H1 (cell line): ENCODE data around the gene NEURL2. TPM values are rescaled to one million over a fixed set of nuclear protein-coding genes. Genes with fewer than 3 reads are reported as not detected.

Experiments
- CTCF ChIA-PET: fragments of 300-600 bp; sonication (Branson Sonifier 250); formaldehyde crosslinking; loops from one replicate; lab custom pipeline; 2021; ENCODE audit not compliant: partially characterized antibody; lab: Charles Lee
- POLR2A ChIA-PET: fragments of 300-600 bp; sonication (Branson Sonifier 250); formaldehyde crosslinking; loops from one replicate; lab custom pipeline; 2021; ENCODE audit warnings: inconsistent platforms; ENCODE audit not compliant: partially characterized antibody; lab: Charles Lee
- DNase-seq, 2 experiments: peaks; one replicate each; pipeline versions ENCODE4 v3.0.0 to v3.0.0-alpha.2; 2010 to 2022; ENCODE audit warnings: low spot score in 2 of 2, low read depth in 1 of 2, mixed read lengths in 1 of 2
- FAIRE-seq: peaks from 2 replicates; lab custom pipeline; 2011; peaks lifted over from hg19 to GRCh38; lab: Jason Lieb, UNC
- H2AFZ ChIP-seq: 2 replicates; pipeline ENCODE4 v1.8.1; 2012; ENCODE audit warnings: low read length, inconsistent platforms
- H2AK5ac ChIP-seq: 2 replicates; pipeline ENCODE4 v1.6.1; 2013; ENCODE audit warnings: low read depth, low read length
- H2BK120ac ChIP-seq: replicated peaks from 2 replicates; pipeline ENCODE3; 2013; ENCODE audit warnings: low read depth, low read length, inconsistent platforms
- H2BK12ac ChIP-seq: 2 replicates; pipeline ENCODE4 v1.6.1; 2013; ENCODE audit warnings: low read depth, low read length
- H2BK15ac ChIP-seq: 2 replicates; pipeline ENCODE4 v1.6.1; 2013; ENCODE audit warnings: low read length
- H2BK20ac ChIP-seq: 2 replicates; pipeline ENCODE4 v1.6.1; 2013; ENCODE audit warnings: low read length
- H2BK5ac ChIP-seq: 2 replicates; pipeline ENCODE4 v1.6.1; 2013; ENCODE audit warnings: low read depth, low read length
- H3K14ac ChIP-seq: 2 replicates; pipeline ENCODE4 v1.6.1; 2013; ENCODE audit warnings: inconsistent platforms; ENCODE audit not compliant: insufficient read length
- H3K18ac ChIP-seq: 2 replicates; pipeline ENCODE4 v1.6.1; 2013; ENCODE audit warnings: low read length; ENCODE audit errors: extremely low read depth
- H3K23ac ChIP-seq: 2 replicates; pipeline ENCODE4 v1.6.1; 2013; ENCODE audit warnings: inconsistent platforms; ENCODE audit not compliant: insufficient read length
- H3K23me2 ChIP-seq: 2 replicates; pipeline ENCODE4 v1.6.1; 2013; ENCODE audit warnings: low read depth, low read length
- H3K27ac ChIP-seq: 2 replicates; pipeline ENCODE4 v1.6.1; 2011; ENCODE audit warnings: low read depth, low read length, inconsistent platforms
- H3K27me3 ChIP-seq, 4 experiments: replicated peaks in 1 of 4; 1 replicate in 1 of 4; 2 replicates in 3 of 4; pipeline versions ENCODE4 v1.6.1 to v1.8.1; 2011 to 2013; ENCODE audit warnings: low read length in 3 of 4, mild to moderate bottlenecking in 3 of 4, inconsistent platforms in 2 of 4, mixed read lengths in 2 of 4, moderate library complexity in 1 of 4; ENCODE audit not compliant: control insufficient read depth in 3 of 4, insufficient read depth in 3 of 4; ENCODE audit errors: extremely low read depth in 1 of 4
- H3K36me3 ChIP-seq, 4 experiments: 2 replicates each; pipeline versions ENCODE4 v1.6.1 to v1.8.1; 2011 to 2013; ENCODE audit warnings: mild to moderate bottlenecking in 4 of 4, low read length in 3 of 4, moderate library complexity in 2 of 4, control low read depth in 1 of 4, inconsistent platforms in 1 of 4; ENCODE audit not compliant: insufficient read depth in 4 of 4, control insufficient read depth in 2 of 4
- H3K4ac ChIP-seq: replicated peaks from 2 replicates; pipeline ENCODE3; 2013; ENCODE audit warnings: low read length, low read depth, mixed read lengths, inconsistent platforms; ENCODE audit not compliant: insufficient read length
- H3K4me1 ChIP-seq, 4 experiments: replicated peaks in 1 of 4; 1 replicate in 1 of 4; 2 replicates in 3 of 4; pipeline versions ENCODE4 v1.6.1 to v1.8.1; 2011 to 2013; ENCODE audit warnings: low read length in 3 of 4, inconsistent platforms in 2 of 4, mixed read lengths in 1 of 4; ENCODE audit not compliant: insufficient read depth in 4 of 4, control insufficient read depth in 3 of 4
- H3K4me2 ChIP-seq, 2 experiments: 2 replicates each; pipeline versions ENCODE4 v1.6.1 to v1.8.1; 2011 to 2013; ENCODE audit warnings: low read depth in 2 of 2, low read length in 2 of 2, control low read depth in 1 of 2, inconsistent platforms in 1 of 2, mild to moderate bottlenecking in 1 of 2; ENCODE audit not compliant: insufficient read depth in 1 of 2
- H3K4me3 ChIP-seq, 4 experiments: fragments of 200-600, 300-600 bp in 1 of 4; sonication (generic), shearing (Covaris generic), sonication (Bioruptor Twin) in 1 of 4; 2 replicates each; pipeline versions ENCODE4 v1.5.1 to v1.8.1; 2011 to 2016; ENCODE audit warnings: low read length in 4 of 4, low read depth in 3 of 4, control low read depth in 2 of 4, inconsistent platforms in 2 of 4, mild to moderate bottlenecking in 2 of 4, mixed read lengths in 1 of 4, moderate library complexity in 1 of 4; ENCODE audit not compliant: insufficient read depth in 2 of 4; ENCODE audit errors: extremely low read depth in 1 of 4
- H3K56ac ChIP-seq: replicated peaks from 2 replicates; pipeline ENCODE3; 2013; ENCODE audit warnings: low read depth, mild to moderate bottlenecking, mixed read lengths, low read length, inconsistent platforms; ENCODE audit not compliant: insufficient read length
- H3K79me1 ChIP-seq: 2 replicates; pipeline ENCODE4 v1.6.1; 2013; ENCODE audit warnings: low read depth, low read length, control low read depth
- H3K79me2 ChIP-seq, 2 experiments: 2 replicates each; pipeline versions ENCODE4 v1.6.1 to v1.8.1; 2012 to 2013; ENCODE audit warnings: low read length in 2 of 2, mild to moderate bottlenecking in 2 of 2, inconsistent platforms in 1 of 2; ENCODE audit not compliant: insufficient read depth in 2 of 2, control insufficient read depth in 1 of 2
- H3K9ac ChIP-seq, 4 experiments: replicated peaks in 1 of 4; 1 replicate in 1 of 4; 2 replicates in 3 of 4; pipeline versions ENCODE4 v1.6.1 to v1.8.1; 2011 to 2013; ENCODE audit warnings: low read depth in 3 of 4, low read length in 3 of 4, control low read depth in 2 of 4, mild to moderate bottlenecking in 2 of 4, moderate library complexity in 2 of 4, inconsistent platforms in 1 of 4; ENCODE audit errors: extremely low read depth in 1 of 4
- H3K9me3 ChIP-seq, 2 experiments: 2 replicates each; pipeline versions ENCODE4 v1.6.1 to v1.8.1; 2012 to 2013; ENCODE audit warnings: mild to moderate bottlenecking in 2 of 2, moderate library complexity in 2 of 2, control low read depth in 1 of 2, inconsistent platforms in 1 of 2, low read depth in 1 of 2, low read length in 1 of 2, mixed read lengths in 1 of 2; ENCODE audit not compliant: insufficient read depth in 2 of 2
- H4K20me1 ChIP-seq, 2 experiments: replicated peaks in 1 of 2; 2 replicates each; pipeline versions ENCODE3 to v1.8.1; 2011 to 2013; ENCODE audit warnings: inconsistent platforms in 2 of 2, low read length in 2 of 2, mild to moderate bottlenecking in 1 of 2; ENCODE audit not compliant: insufficient read depth in 2 of 2, control insufficient read depth in 1 of 2
- H4K5ac ChIP-seq: 2 replicates; pipeline ENCODE4 v1.6.1; 2013; ENCODE audit warnings: low read length, low read depth, mixed read lengths, inconsistent platforms; ENCODE audit not compliant: insufficient read length
- H4K8ac ChIP-seq: 2 replicates; pipeline ENCODE4 v1.8.0; 2013; ENCODE audit warnings: mild to moderate bottlenecking, moderate library complexity, low read length, inconsistent platforms; ENCODE audit not compliant: insufficient read depth; ENCODE audit errors: extremely low read depth
- H4K91ac ChIP-seq: replicated peaks from 2 replicates; pipeline ENCODE3; 2013; ENCODE audit warnings: low read length, mixed read lengths, inconsistent platforms; ENCODE audit not compliant: insufficient read length
- BACH1 ChIP-seq: IDR thresholded peaks from 2 replicates; pipeline ENCODE4 v1.6.1; 2012; ENCODE audit warnings: low read length, improper control_type of control experiment
- BCL11A ChIP-seq, 2 experiments: IDR thresholded peaks; one replicate each; pipeline ENCODE4 v1.6.1; 2011; ENCODE audit warnings: low read depth in 2 of 2, low read length in 2 of 2, mild to moderate bottlenecking in 2 of 2
- CBX8 ChIP-seq: fragments of 300-800, 300-1000 bp; sonication (generic); IDR thresholded peaks from 2 replicates; pipeline ENCODE4 v1.7.1; 2016; ENCODE audit warnings: low read depth, low read length, borderline replicate concordance
- CTBP2 ChIP-seq: IDR thresholded peaks from 2 replicates; pipeline ENCODE4 v1.7.0; 2011; ENCODE audit warnings: borderline replicate concordance, mild to moderate bottlenecking, moderate library complexity, mixed read lengths, low read length; ENCODE audit not compliant: insufficient read depth, insufficient read length
- HDAC2 ChIP-seq, 2 experiments: fragments of 300-600 bp in 1 of 2; sonication (generic) in 1 of 2; IDR thresholded peaks; 2 replicates each; pipeline ENCODE4 v1.6.1; 2011 to 2012; ENCODE audit warnings: low read depth in 2 of 2, low read length in 2 of 2, mild to moderate bottlenecking in 2 of 2, moderate library complexity in 2 of 2, borderline replicate concordance in 1 of 2, inconsistent platforms in 1 of 2
- HDAC6 ChIP-seq: IDR thresholded peaks from one replicate; pipeline ENCODE4 v1.7.1; 2012; ENCODE audit warnings: low read depth, mild to moderate bottlenecking, inconsistent platforms, low read length, moderate library complexity
- JUND ChIP-seq: IDR thresholded peaks from 2 replicates; pipeline ENCODE4 v1.6.1; 2011; ENCODE audit warnings: mild to moderate bottlenecking, improper control_type of control experiment, low read length
- RNF2 ChIP-seq: fragments of 200-900, 300-1000 bp; sonication (generic); IDR thresholded peaks from 2 replicates; pipeline ENCODE4 v1.7.1; 2016; ENCODE audit warnings: borderline replicate concordance, low read depth, mild to moderate bottlenecking, antibody characterized with exemption, low read length; ENCODE audit not compliant: poor library complexity, severe bottlenecking; ENCODE audit errors: missing control alignments
- SAP30 ChIP-seq: fragments of 300-600 bp; sonication (generic); IDR thresholded peaks from 2 replicates; pipeline ENCODE4 v1.7.1; 2012; ENCODE audit warnings: low read length, moderate library complexity, mild to moderate bottlenecking, inconsistent platforms; ENCODE audit not compliant: insufficient read depth, insufficient replicate concordance
- TAF7 ChIP-seq: optimal IDR thresholded peaks from 2 replicates; pipeline ENCODE3; 2011; ENCODE audit warnings: low read depth, mild to moderate bottlenecking, inconsistent platforms, low read length, moderate library complexity, borderline replicate concordance
- TEAD4 ChIP-seq: IDR thresholded peaks from 2 replicates; pipeline ENCODE4 v1.6.1; 2012; ENCODE audit warnings: low read depth, low read length, inconsistent platforms, mixed read lengths
- WGBS, 2 experiments: shearing (Covaris generic) in 1 of 2; methylation state at CpG; one replicate each; pipeline versions ENCODE4 v1.1.6 to v1.1.7; 2013 to 2015; ENCODE audit warnings: low lambda C conversion rate in 2 of 2, mixed read lengths in 2 of 2, inconsistent platforms in 1 of 2, low coverage in 1 of 2, missing lambda C conversion rate in 1 of 2; ENCODE audit not compliant: insufficient replicate concordance in 2 of 2, insufficient coverage in 1 of 2, insufficient read length in 1 of 2; ENCODE audit errors: extremely low coverage in 1 of 2, missing lambda C conversion rate in 1 of 2; 5-methylcytosine and 5-hydroxymethylcytosine counted together
- polyA plus RNA-seq, 7 experiments: library from polyadenylated mRNA; depleted of rRNA in 3 of 7; stranded (reverse) in 5 of 7; unstranded in 2 of 7; fragments of >200 nt in 5 of 7; fragments of 200-250 nt in 2 of 7; gene quantifications; 1 replicate in 5 of 7; 2 replicates in 1 of 7; 4 replicates in 1 of 7; pipeline versions ENCODE4 v1.2.1 to v1.2.3, GENCODE V29; 2011 to 2013; ENCODE audit warnings: missing spikeins in 2 of 7, mixed read lengths in 2 of 7
- total RNA-seq: library from RNA; stranded (reverse); fragmentation: NEBNext Ultra II Directional; extraction: Animal tissue kit (Norgen Biotek cat#: 25700); gene quantifications from 2 replicates; pipeline ENCODE4 v1.2.1, GENCODE V29; 2021
- TF ChIP-seq, protein P1 (sequence below): IDR thresholded peaks from 2 replicates; pipeline ENCODE4 v1.6.1; 2012; ENCODE audit warnings: inconsistent platforms

NEURL2 gene
- total and polyA plus RNA-seq, 2 of the 8 experiments (the other 6 are each of a cell fraction or from before 2014, with no cell fraction given) = 6.9 TPM

DNA sequence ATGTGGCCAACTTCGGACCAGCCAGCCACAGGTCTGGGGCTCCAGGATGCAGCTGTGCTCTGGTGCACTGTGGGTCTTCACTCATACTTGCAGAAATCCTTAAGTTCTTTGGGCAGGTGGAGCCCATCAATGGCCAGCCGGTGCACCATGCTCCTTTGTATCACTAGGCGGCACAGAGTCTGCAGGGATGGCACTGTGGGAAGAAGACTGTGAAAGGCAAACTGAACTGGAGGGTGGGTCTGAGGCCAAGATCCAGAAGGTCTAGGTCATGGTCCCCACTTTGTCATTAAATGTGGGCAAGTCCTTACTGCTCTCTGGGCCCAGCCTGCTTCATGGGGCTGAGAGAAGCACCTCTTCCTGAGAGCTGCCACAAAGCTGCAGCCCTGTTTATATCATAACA is 2.3 kb downstream of the NEURL2 start:
- Histone ChIP-seq H2BK120ac (no peak overlapping the region), H3K23ac (no peak overlapping the region), H3K4me1 (peaks cover 0 to 10% (median 6%) of the 10 kb centered on the region in 4 experiments; a peak in 6 of 7 replicates), H4K20me1 (peaks cover 0 to 4% of the 10 kb centered on the region in 2 experiments), H2BK20ac (no peak overlapping the region), H2AFZ (no peak overlapping the region), H3K23me2 (peaks cover 15% of the 10 kb centered on the region; the same call in 1 of the 2 replicates), H2BK5ac (no peak overlapping the region), H4K91ac (no peak overlapping the region), H3K4me3 (no peak overlapping the region), H3K4me2 (no peak overlapping the region; a peak in 1 of 4 replicates), H3K56ac (no peak overlapping the region), H3K9me3 (no peaks in the 10 kb centered on the region), H3K18ac (no peak overlapping the region), H3K14ac (no peak overlapping the region), H3K79me1 (peaks cover 3% of the 10 kb centered on the region; the same call in 1 of the 2 replicates), H3K27me3 (no peaks in the 10 kb centered on the region), H4K5ac (no peak overlapping the region), H3K27ac (no peak overlapping the region), H2AK5ac (no peak overlapping the region), H3K9ac (no peak overlapping the region), H2BK12ac (no peak overlapping the region), H2BK15ac (no peak overlapping the region), H3K79me2 (peaks cover 0 to 7% of the 10 kb centered on the region in 2 experiments; a peak in 1 of 4 replicates), H3K36me3 (peaks cover 2 to 6% (median 4%) of the 10 kb centered on the region in 4 experiments), H4K8ac (no peak overlapping the region), H3K4ac (no peak overlapping the region)
- FAIRE-seq (no peak), DNase-seq (no peak)
- WGBS, 2 experiments = 88% methylated on average over 3 of the region's 3 CpGs; no CpG with 5 or more reads in 1 of the 2 experiments
- CTCF ChIA-PET = interaction anchor here (1.5 to 6.3 kb wide), 6 partner anchors 11 to 89 kb away, joined by 3 to 40 read pairs (median 15); no protein-coding TSS in a partner anchor
- POLR2A ChIA-PET = interaction anchor here (0.6 to 8.0 kb wide), 11 partner anchors 7 to 71 kb away, joined by 3 to 55 read pairs (median 9); partner anchors contain the start of genes PCIF1 and ZSWIM1
- TF ChIP-seq BACH1 = no peak
- no peak for TF ChIP-seq BCL11A (IDR thresholded peaks at IDR 0.05; ENCODE audit: low read depth in 2 of 2, low read length in 2 of 2)
- no peak for TF ChIP-seq SAP30
- TF ChIP-seq JUND = no peak
- no peak for TF ChIP-seq RNF2
- TF ChIP-seq, protein P1, sequence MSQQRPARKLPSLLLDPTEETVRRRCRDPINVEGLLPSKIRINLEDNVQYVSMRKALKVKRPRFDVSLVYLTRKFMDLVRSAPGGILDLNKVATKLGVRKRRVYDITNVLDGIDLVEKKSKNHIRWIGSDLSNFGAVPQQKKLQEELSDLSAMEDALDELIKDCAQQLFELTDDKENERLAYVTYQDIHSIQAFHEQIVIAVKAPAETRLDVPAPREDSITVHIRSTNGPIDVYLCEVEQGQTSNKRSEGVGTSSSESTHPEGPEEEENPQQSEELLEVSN = no peak
- TF ChIP-seq HDAC2 (IDR thresholded peaks at IDR 0.05; ENCODE audit: borderline replicate concordance in 1 of 2, low read depth in 2 of 2, low read length in 2 of 2) = no peak
- no peak for TF ChIP-seq CBX8
- no peak for TF ChIP-seq HDAC6
- TF ChIP-seq CTBP2 = no peak
- TF ChIP-seq TAF7 = no peak
- no peak for TF ChIP-seq TEAD4
